ENCODE results near the gene CYFIP2.

CYFIP2 gene

GRCh38 chr5:157289164-157289819 lies 23.4 kb downstream of the CYFIP2 start:
- no peak for DNase-seq

GRCh38 chr5:157290156-157290980 lies 24.4 kb downstream of the CYFIP2 start:
- no peak for DNase-seq

- DNase-seq, result no peak
These were observed 25.2 kb downstream of the CYFIP2 start for GRCh38 chr5:157290981-157291711.

GRCh38 chr5:157292599-157292998 lies 26.7 kb downstream of the CYFIP2 start:
- no peak for DNase-seq

- DNase-seq, result peak; percentile 34
These were observed 28.6 kb downstream of the CYFIP2 start for GRCh38 chr5:157294407-157295091.

GRCh38 chr5:157295247-157295646 lies 29.3 kb downstream of the CYFIP2 start:
- DNase-seq, result peak; percentile 46

- no peak for DNase-seq
These were observed 34.6 kb downstream of the CYFIP2 start for GRCh38 chr5:157300564-157300963.

GRCh38 chr5:157301066-157301465 lies 35.1 kb downstream of the CYFIP2 start:
- DNase-seq, result no peak

- no peak for DNase-seq
These were observed 37.1 kb downstream of the CYFIP2 start for GRCh38 chr5:157303023-157303422.

- DNase-seq, result no peak
These were observed 37.9 kb downstream of the CYFIP2 start for GRCh38 chr5:157303667-157304327.

GRCh38 chr5:157306081-157306480 lies 40.2 kb downstream of the CYFIP2 start:
- DNase-seq, result no peak

- no peak for DNase-seq
These were observed 41.0 kb downstream of the CYFIP2 start for GRCh38 chr5:157306692-157307471.

GRCh38 chr5:157308836-157309465 lies 43.0 kb downstream of the CYFIP2 start:
- DNase-seq, result no peak

- DNase-seq, result no peak
These were observed 43.9 kb downstream of the CYFIP2 start for GRCh38 chr5:157309796-157310195.

GRCh38 chr5:157311595-157311994 lies 45.7 kb downstream of the CYFIP2 start:
- no peak for DNase-seq

- DNase-seq, result no peak
These were observed 46.6 kb downstream of the CYFIP2 start for GRCh38 chr5:157312492-157312891.

GRCh38 chr5:157322581-157322980 lies 56.7 kb downstream of the CYFIP2 start:
- no peak for DNase-seq

- DNase-seq, result no peak
These were observed 57.3 kb downstream of the CYFIP2 start for GRCh38 chr5:157323107-157323706.

GRCh38 chr5:157324237-157324636 lies 58.3 kb downstream of the CYFIP2 start:
- no peak for DNase-seq

GRCh38 chr5:157326440-157327005 lies 60.6 kb downstream of the CYFIP2 start:
- no peak for DNase-seq
